Right lobe of liver (tissue), 4 donors: ENCODE results near the gene OR52J3.

Source experiments
- CTCF ChIP-seq, 4 donors: fragments of 200-600 bp in 3 of 4; fragments of 450-650 bp in 1 of 4; IDR thresholded peaks; one replicate each; pipeline versions ENCODE4 v1.5.1 to v1.8.0; 2016 to 2022; ENCODE audit warnings: antibody characterized with exemption in 4 of 4, mild to moderate bottlenecking in 2 of 4
- POLR2A ChIP-seq: fragments of 450-650 bp; IDR thresholded peaks from one replicate; pipeline ENCODE4 v1.6.1; 2017; ENCODE audit warnings: antibody characterized with exemption, mild to moderate bottlenecking
- donor health status: DM: no; HTN: no; CAD: no.
- donor health status: DM: no; HTN: no; CAD: no.
- donor health status: DM: no; HTN: yes; CAD: no.

DNA sequence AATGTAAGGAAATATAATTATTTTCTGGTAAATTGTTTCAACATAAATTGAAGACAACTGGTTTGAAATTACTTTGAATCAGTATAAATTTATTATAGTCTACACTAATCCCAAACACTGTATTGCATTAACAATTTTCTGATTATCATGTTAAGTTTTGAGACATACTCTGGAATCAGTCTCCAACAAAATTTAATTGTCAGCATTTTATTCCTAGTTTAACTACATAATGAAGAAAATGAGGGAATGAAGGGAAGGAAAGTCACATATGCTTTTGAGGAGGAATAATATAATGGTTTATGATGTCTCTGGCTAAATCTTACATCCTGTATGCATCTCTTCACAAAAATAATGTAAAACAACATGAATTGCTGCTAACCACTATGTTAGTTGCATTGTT lies 37.3 kb downstream of the OR52J3 start:
- TF ChIP-seq CTCF (IDR thresholded peaks at IDR 0.05) (no peak), POLR2A (no peak)
